HCT116 (cell line): Measurements from ENCODE around the gene FAM81A. TPM values are rescaled to one million over a fixed set of nuclear protein-coding genes. Genes with fewer than 3 reads are reported as not detected.

Source experiments
- ATAC-seq: fragments of 200-7000 bp; cut with Tn5 transposase; 2 replicates; pipeline ENCODE4 v1.9.1; 2020; ENCODE audit warnings: mild to moderate bottlenecking, moderate library complexity
- BruUV-seq: library from RNA; stranded (reverse); fragments of 400-500 nt; replicated peaks from 2 replicates; lab custom pipeline; 2021; lab: Mats Ljungman, UMichigan
- CTCF ChIA-PET: fragments of 300-600 bp; sonication (Branson Sonifier 250); formaldehyde crosslinking; loops from one replicate; lab custom pipeline; 2021; ENCODE audit warnings: antibody characterized with exemption; lab: Charles Lee
- POLR2A ChIA-PET: fragments of 300-600, 350-600 bp; sonication (Branson Sonifier 250); formaldehyde crosslinking; loops from one replicate; lab custom pipeline; 2021; ENCODE audit warnings: antibody characterized with exemption; lab: Charles Lee
- RAD21 ChIA-PET, 2 experiments: fragments of 300-600 bp; sonication (Branson Sonifier 250); formaldehyde crosslinking; loops; one replicate each; lab custom pipeline; 2023; ENCODE audit warnings: low total read pairs in 2 of 2; ENCODE audit not compliant: uncharacterized antibody in 2 of 2, unreplicated experiment in 2 of 2, low non-redundant PET in 1 of 2; lab: Charles Lee
- DNase-seq: peaks from one replicate; pipeline ENCODE4 v3.0.0-alpha.2; 2010; ENCODE audit warnings: low read depth, low spot score
- H2AFZ ChIP-seq: fragments of 200-600 bp; shearing (Covaris generic), sonication (generic); 2 replicates; pipeline ENCODE4 v1.6.1; 2017; ENCODE audit warnings: low read depth, mixed run types, mixed read lengths, antibody characterized with exemption, low read length; ENCODE audit not compliant: poor library complexity, severe bottlenecking
- H3K27ac ChIP-seq: 2 replicates; pipeline ENCODE4 v1.5.1; 2012; ENCODE audit warnings: low read depth, low read length
- H3K27me3 ChIP-seq: fragments of 200-600 bp; sonication (generic); 2 replicates; pipeline ENCODE4 v1.6.1; 2016; ENCODE audit warnings: mixed run types, low read length, mixed read lengths; ENCODE audit not compliant: insufficient read depth
- H3K36me3 ChIP-seq, 2 experiments: fragments of 200-500 bp in 1 of 2; fragments of 200-600 bp in 1 of 2; sonication (Bioruptor generic) in 1 of 2; sonication (generic) in 1 of 2; 2 replicates each; pipeline versions ENCODE4 v1.5.1 to v1.6.1; 2014 to 2016; ENCODE audit warnings: low read length in 2 of 2, inconsistent platforms in 1 of 2, mixed read lengths in 1 of 2, mixed run types in 1 of 2; ENCODE audit not compliant: insufficient read depth in 2 of 2, control insufficient read depth in 1 of 2
- H3K4me1 ChIP-seq, 2 experiments: fragments of 200-600 bp in 1 of 2; sonication (generic) in 1 of 2; 2 replicates each; pipeline versions ENCODE4 v1.5.1 to v1.6.1; 2012 to 2017; ENCODE audit warnings: low read length in 2 of 2, inconsistent platforms in 1 of 2, mild to moderate bottlenecking in 1 of 2, mixed read lengths in 1 of 2, mixed run types in 1 of 2, moderate library complexity in 1 of 2; ENCODE audit not compliant: insufficient read depth in 2 of 2, control insufficient read depth in 1 of 2
- H3K4me2 ChIP-seq: fragments of 200-600 bp; sonication (generic); 2 replicates; pipeline ENCODE4 v1.6.1; 2017; ENCODE audit warnings: mixed run types, low read length, mixed read lengths
- H3K4me3 ChIP-seq, 2 experiments: fragments of 200-600 bp in 1 of 2; sonication (generic) in 1 of 2; replicated peaks in 1 of 2; 2 replicates each; pipeline ENCODE4 v1.5.1; 2011 to 2016; ENCODE audit warnings: low read length in 2 of 2, control low read depth in 1 of 2, low read depth in 1 of 2, mild to moderate bottlenecking in 1 of 2, mixed read lengths in 1 of 2, mixed run types in 1 of 2
- H3K79me2 ChIP-seq: fragments of 200-600 bp; sonication (generic); 2 replicates; pipeline ENCODE4 v1.6.1; 2017; ENCODE audit warnings: mild to moderate bottlenecking, mixed run types, low read length, moderate library complexity, mixed read lengths; ENCODE audit not compliant: insufficient read depth
- H3K9ac ChIP-seq: fragments of 200-600 bp; sonication (generic); 2 replicates; pipeline ENCODE4 v1.6.1; 2016; ENCODE audit warnings: low read length, mixed read lengths
- H3K9me2 ChIP-seq: fragments of 200-600 bp; sonication (generic), shearing (Covaris generic); 2 replicates; pipeline ENCODE4 v1.6.1; 2017; ENCODE audit warnings: mixed run types, mild to moderate bottlenecking, moderate library complexity; ENCODE audit not compliant: insufficient read depth
- H3K9me3 ChIP-seq, 2 experiments: fragments of 200-500 bp in 1 of 2; fragments of 200-600 bp in 1 of 2; sonication (Bioruptor generic) in 1 of 2; sonication (generic) in 1 of 2; 2 replicates each; pipeline ENCODE4 v1.6.1; 2014 to 2017; ENCODE audit warnings: low read length in 2 of 2, mixed read lengths in 2 of 2, inconsistent platforms in 1 of 2, low read depth in 1 of 2, mild to moderate bottlenecking in 1 of 2, mixed run types in 1 of 2, moderate library complexity in 1 of 2; ENCODE audit not compliant: control insufficient read depth in 1 of 2, insufficient read depth in 1 of 2
- H4K20me1 ChIP-seq: fragments of 200-600 bp; sonication (generic), shearing (Covaris generic); 2 replicates; pipeline ENCODE4 v1.6.1; 2017; ENCODE audit warnings: mixed run types, mild to moderate bottlenecking, moderate library complexity; ENCODE audit not compliant: insufficient read depth
- CBX3 ChIP-seq: IDR thresholded peaks from 2 replicates; pipeline ENCODE4 v1.6.1; 2012; ENCODE audit warnings: low read depth
- FOSL1 ChIP-seq: IDR thresholded peaks from 2 replicates; pipeline ENCODE4 v1.6.1; 2012; ENCODE audit warnings: low read depth
- JUND ChIP-seq: IDR thresholded peaks from 2 replicates; pipeline ENCODE4 v1.6.1; 2012
- POLR2A ChIP-seq: IDR thresholded peaks from 2 replicates; pipeline ENCODE4 v1.7.0; 2011; ENCODE audit warnings: borderline replicate concordance; ENCODE audit not compliant: insufficient read depth, insufficient read length; ENCODE audit errors: extremely low read depth
- POLR2AphosphoS5 ChIP-seq: IDR thresholded peaks from 2 replicates; pipeline ENCODE4 v1.6.1; 2011; ENCODE audit warnings: mild to moderate bottlenecking, low read depth, low read length, moderate library complexity
- RAD21 ChIP-seq: IDR thresholded peaks from 2 replicates; pipeline ENCODE4 v1.6.1; 2012; ENCODE audit warnings: low read depth, mild to moderate bottlenecking
- TCF7L2 ChIP-seq: IDR thresholded peaks from 2 replicates; pipeline ENCODE4 v1.7.0; 2011; ENCODE audit warnings: borderline replicate concordance, inconsistent platforms; ENCODE audit not compliant: insufficient read depth, insufficient read length; ENCODE audit errors: extremely low read depth
- YY1 ChIP-seq: IDR thresholded peaks from 2 replicates; pipeline ENCODE4 v1.6.1; 2011; ENCODE audit warnings: low read length, low read depth, moderate library complexity, mild to moderate bottlenecking; ENCODE audit not compliant: insufficient replicate concordance; ENCODE audit errors: extremely low read depth
- ZFX ChIP-seq: fragments of 450-650 bp; IDR thresholded peaks from 2 replicates; pipeline ENCODE4 v1.6.1; 2017
- intact Hi-C: fragments of 100-400 bp; cut with micrococcal nuclease; formaldehyde crosslinking; loops from 2 replicates; pipeline ENCODE4 v1.10.0; 2022
- total RNA-seq: library from RNA; stranded (reverse); gene quantifications from one replicate; pipeline ENCODE4 v1.2.1, GENCODE V29; 2021; ENCODE audit not compliant: unreplicated experiment
- TF ChIP-seq, protein P1 (sequence below): IDR thresholded peaks from 2 replicates; pipeline ENCODE4 v1.6.1; 2011; ENCODE audit warnings: mild to moderate bottlenecking, low read length, moderate library complexity; ENCODE audit not compliant: insufficient replicate concordance; ENCODE audit errors: extremely low read depth
- TF ChIP-seq, protein P2 (sequence below): IDR thresholded peaks from 2 replicates; pipeline ENCODE4 v1.6.1; 2012

Gene FAM81A
- total RNA-seq, 1 experiment from 2014 or later, result 6.6 TPM

DNA sequence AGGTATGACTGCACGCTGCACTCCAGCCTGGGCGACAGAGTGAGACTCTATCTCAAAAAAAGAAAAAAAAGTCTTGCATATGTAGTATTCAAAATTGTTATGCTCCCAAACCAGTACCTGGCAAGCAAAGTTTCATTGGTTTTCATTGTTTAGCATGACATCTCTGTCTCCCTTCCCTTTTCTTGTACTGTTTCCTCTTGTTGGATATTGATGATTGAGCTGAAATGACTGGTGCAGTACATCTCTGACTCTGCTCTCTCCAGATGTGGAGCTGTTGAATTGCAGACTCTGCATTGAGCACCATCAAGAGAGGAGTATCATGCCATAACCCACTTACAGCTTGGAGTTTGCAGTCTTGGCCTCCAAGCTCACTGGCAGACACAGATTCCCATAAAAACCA, 77.2 kb downstream of the FAM81A start:
- TF ChIP-seq POLR2A, result no peak
- no peak for TF ChIP-seq FOSL1
- no peak for TF ChIP-seq CBX3
- TF ChIP-seq RAD21, result no peak
- TF ChIP-seq, all 23 proteins: peak for 0
- ChIA-PET RAD21 (no interaction called here), POLR2A (no interaction called here), CTCF (interaction anchor here (1.0 to 3.7 kb wide), 3 partner anchors 14 to 18 kb away, joined by 3 to 20 read pairs (median 3); no protein-coding TSS in a partner anchor)
- ATAC-seq (no peak), DNase-seq (no peak)
- no peak overlapping the region for H2AFZ ChIP-seq
- H3K79me2 ChIP-seq, result no peaks in the 10 kb centered on the region
- H3K27ac ChIP-seq, result no peak overlapping the region
- H3K27me3 ChIP-seq, result no peaks in the 10 kb centered on the region
- no peaks in the 10 kb centered on the region for H3K36me3 ChIP-seq
- BruUV-seq, result no TSS peak
- H3K9me2 ChIP-seq, result no peaks in the 10 kb centered on the region
- H3K4me1 ChIP-seq, result no peaks in the 10 kb centered on the region
- H4K20me1 ChIP-seq, result no peaks in the 10 kb centered on the region
- H3K9ac ChIP-seq, result no peak overlapping the region
- H3K9me3 ChIP-seq, result no peaks in the 10 kb centered on the region
- no peak overlapping the region for H3K4me3 ChIP-seq
- no peak overlapping the region for H3K4me2 ChIP-seq
- intact Hi-C loops, result no loop called here

DNA sequence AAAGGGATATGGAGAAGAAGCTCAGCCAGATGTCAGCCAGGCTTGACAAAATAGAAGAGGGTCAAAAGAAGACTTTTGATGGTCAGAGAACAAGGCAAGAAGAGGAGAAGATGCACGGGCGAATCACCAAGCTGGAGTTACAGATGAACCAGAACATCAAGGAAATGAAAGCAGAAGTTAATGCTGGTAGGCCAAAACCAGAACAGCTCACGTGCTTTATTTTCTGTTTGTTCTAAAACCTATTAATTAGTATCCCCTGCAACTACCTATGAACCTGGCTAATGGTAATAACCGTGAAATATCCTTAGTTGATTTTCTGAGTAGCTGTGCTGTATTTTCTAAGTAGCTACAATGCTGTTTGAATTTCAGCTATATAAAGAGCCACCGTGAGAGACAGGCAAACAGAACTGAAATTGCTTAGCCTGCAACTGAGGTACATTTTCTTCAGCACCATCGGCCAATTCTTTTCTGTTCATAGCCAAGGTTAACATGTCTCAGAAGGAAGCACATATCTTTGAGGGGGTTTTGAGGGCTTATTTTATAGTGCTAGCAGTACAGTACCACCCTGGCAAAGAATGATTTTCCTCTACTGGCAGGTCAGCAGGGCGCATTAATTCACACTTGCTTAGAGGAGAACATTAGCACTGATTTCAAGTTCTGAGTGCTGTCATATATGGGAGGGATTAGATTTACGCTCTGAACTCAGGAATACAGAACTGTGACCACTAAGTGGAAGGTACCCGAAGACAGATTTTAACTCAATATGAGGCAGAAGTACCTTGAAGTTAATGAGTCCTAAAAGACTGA, 78.9 kb downstream of the FAM81A start:
- intact Hi-C loops, result no loop called here
- Histone ChIP-seq H4K20me1 (no peaks in the 10 kb centered on the region), H3K4me2 (no peak overlapping the region), H3K36me3 (no peaks in the 10 kb centered on the region), H3K9me3 (no peaks in the 10 kb centered on the region), H2AFZ (no peak overlapping the region), H3K9ac (no peak overlapping the region), H3K4me1 (no peaks in the 10 kb centered on the region), H3K79me2 (no peaks in the 10 kb centered on the region), H3K4me3 (no peak overlapping the region), H3K27ac (no peak overlapping the region), H3K9me2 (no peaks in the 10 kb centered on the region), H3K27me3 (no peaks in the 10 kb centered on the region)
- ATAC-seq (no peak), DNase-seq (no peak)
- RAD21 ChIA-PET, result no interaction called here
- CTCF ChIA-PET, result interaction anchor here (1.2 to 3.7 kb wide), 2 partner anchors 12 to 15 kb away, joined by 3 to 20 read pairs; no protein-coding TSS in a partner anchor
- POLR2A ChIA-PET, result no interaction called here
- no TSS peak for BruUV-seq
- no peak for TF ChIP-seq JUND
- no peak for TF ChIP-seq POLR2A
- TF ChIP-seq, protein P1, sequence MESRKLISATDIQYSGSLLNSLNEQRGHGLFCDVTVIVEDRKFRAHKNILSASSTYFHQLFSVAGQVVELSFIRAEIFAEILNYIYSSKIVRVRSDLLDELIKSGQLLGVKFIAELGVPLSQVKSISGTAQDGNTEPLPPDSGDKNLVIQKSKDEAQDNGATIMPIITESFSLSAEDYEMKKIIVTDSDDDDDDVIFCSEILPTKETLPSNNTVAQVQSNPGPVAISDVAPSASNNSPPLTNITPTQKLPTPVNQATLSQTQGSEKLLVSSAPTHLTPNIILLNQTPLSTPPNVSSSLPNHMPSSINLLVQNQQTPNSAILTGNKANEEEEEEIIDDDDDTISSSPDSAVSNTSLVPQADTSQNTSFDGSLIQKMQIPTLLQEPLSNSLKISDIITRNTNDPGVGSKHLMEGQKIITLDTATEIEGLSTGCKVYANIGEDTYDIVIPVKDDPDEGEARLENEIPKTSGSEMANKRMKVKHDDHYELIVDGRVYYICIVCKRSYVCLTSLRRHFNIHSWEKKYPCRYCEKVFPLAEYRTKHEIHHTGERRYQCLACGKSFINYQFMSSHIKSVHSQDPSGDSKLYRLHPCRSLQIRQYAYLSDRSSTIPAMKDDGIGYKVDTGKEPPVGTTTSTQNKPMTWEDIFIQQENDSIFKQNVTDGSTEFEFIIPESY, result no peak
- TF ChIP-seq POLR2AphosphoS5, result no peak
- no peak for TF ChIP-seq YY1
- TF ChIP-seq TCF7L2, result no peak
- TF ChIP-seq, protein P2, sequence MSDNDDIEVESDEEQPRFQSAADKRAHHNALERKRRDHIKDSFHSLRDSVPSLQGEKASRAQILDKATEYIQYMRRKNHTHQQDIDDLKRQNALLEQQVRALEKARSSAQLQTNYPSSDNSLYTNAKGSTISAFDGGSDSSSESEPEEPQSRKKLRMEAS, result no peak
- TF ChIP-seq ZFX, result no peak
